GM18508 (cell line): ENCODE results near the gene TMEM114.
"Not testable (repeated sequence)": the region's sequence is repeated elsewhere in the genome, so short reads cannot be mapped to it uniquely, and the experiment has no call there.

ENCODE experiments used
- ATAC-seq: cut with Tn5 transposase; IDR thresholded peaks from one replicate; pipeline ENCODE4 v1.9.1; 2021; ENCODE audit warnings: moderate number of reproducible peaks; ENCODE audit not compliant: insufficient read depth, unreplicated experiment

TMEM114 gene

DNA sequence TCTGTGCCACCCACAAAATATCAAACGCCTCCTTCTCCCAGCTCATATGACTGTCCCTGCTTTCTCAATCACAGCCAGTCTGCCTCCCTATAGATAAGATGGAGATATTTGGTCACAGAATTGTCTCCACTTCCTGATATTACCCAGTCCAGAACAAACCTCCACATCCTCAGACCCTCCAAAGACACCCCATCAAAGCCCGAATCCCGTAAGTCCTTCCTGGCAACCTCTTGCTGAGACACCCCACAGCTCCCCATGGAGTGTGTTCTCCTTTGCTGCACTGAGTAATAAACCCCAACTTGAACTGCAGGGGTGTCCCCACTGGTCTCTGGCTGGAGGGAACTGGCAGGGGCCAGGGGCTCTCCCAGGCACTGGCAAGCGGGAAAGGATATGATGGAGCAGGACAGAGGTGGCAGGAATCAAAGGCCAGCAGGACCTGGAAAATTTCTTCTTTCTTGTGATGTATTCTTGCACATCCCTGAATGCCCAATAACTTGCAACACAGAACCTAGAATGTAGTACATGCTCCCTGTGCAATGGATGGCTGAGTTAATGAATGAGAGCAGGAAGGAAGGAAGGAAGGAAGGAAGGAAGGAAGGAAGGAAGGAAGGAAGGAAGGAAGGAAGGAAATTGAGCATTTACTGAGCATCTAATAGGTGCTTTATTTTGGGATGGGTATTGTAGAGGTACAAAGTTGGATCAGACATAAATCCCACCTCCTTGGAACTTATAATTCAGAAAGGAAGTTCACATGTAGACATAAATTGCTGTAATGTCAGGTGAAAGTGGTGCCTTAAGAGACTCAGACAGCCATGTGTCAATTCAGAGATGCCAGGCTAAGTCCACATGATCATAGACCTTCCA lies 13.9 kb downstream of the TMEM114 start:
- ATAC-seq, result no peak

DNA sequence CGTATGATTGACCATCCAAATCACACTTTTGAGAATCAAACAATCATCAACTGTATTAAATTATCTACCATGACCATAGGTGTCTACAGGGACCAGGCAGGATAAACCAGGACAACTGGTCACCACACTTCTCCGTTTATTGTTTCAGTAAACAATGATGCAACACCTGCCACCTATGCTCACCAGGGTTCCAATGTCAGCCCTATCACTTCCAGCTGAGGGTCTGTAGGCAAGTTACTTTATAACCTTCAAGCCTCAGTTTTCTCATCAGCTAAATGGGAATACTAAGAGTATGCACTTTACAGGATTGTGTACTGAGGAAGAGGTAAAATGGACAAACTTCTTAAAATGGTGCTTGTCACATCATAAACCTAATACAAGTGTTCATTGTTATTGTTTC lies 14.9 kb downstream of the TMEM114 start:
- no peak for ATAC-seq

DNA sequence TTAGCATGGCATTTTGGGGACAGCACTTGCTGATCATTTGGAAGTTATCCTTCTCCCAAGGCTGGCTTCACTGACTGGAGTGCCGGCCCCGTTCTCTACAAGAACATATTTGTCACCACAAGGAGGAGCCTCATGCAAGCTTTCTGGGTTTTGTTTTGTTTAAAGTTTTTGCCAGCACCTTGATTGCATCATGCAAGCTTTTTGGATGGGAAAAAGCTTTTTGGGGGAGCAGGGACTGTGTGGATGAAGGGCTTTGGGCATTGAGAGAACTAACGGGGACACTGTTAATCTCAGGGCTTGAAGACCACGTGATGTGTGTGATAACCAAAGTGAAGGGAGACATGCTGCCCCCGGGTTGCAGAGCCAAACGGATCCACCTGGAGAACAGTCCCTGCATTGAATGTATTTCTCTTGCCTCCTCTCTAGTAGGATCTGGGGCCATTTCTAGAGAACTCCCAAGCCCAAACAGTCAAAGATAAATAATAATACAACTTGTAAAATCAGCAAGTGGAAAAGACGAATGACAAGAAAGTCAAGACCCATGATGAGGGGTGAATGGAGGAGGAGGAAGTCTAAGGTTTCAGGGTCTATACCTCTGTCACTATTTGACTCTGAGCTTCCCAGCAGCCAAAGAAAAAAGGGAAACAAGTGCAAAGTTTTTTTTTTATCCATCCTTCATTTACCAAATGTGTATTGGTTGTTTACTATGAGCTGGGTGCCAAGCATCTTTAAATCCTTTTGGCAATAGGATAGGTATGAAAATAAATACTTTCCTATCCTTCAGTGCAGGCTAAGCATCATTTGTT lies 17.2 kb downstream of the TMEM114 start:
- ATAC-seq, result no peak

DNA sequence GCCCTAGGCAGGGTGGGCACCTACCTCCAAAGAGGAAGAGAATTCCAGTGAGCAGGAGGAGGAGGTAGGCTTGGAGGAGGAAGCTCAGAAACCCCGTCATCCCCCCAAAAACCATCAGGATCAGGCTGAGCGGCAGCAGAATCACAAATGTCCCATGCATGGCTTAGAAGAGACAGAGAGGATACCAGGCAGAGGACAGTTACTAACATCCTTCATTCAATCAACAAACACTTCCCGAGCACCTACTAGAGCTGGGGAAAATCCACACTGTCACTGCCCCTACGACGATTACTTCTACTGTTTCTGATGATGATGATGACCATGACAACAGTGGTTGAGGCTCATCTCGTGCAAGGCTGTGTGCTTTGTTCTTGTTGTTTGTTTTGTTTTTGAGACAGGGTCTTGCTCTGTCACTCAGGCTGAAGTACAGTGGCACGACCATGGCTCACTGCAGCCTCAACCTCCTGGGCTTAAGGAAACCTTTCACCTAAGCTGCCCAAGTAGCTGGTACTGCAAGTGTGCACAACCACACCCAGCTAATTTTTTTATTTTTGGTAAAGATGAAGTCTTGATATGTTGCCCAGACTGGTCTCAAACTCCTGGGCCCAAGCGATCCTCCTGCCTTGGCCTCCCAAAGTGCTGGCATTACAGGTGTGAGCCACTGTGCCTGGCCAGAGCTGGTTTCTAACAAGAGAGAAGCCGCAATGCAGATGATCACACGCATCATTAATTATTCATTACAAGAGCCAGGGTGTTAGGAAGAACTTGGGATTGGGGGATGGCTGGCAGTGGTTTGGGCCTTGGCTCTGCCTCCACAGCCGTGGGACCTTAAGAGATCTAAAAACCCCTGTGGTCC lies 18.0 kb downstream of the TMEM114 start:
- no peak for ATAC-seq

DNA sequence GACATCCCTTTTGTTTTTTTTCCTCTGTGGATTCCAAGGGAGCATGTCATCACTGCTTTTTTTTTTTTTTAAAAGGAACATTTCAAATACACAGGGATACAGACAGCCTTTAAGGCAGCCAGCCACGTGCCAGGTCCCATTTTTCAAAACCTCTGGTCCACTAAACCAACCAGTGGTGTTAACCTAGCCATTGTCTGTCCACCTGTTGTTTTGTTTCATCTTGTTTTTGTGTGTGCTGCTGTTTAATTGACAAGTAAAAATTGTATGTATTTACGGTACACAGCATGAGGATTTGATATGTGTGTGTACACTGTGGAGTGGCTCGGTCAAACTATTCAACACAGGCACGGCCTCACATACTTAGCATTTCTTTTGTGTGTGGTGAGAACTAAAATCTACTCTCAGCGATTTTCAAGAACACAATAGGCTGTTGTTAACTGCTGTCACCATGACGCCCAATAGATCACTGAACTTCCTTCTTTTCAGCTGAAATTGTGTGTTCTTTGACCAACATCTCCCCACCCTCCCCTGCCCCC lies 19.2 kb downstream of the TMEM114 start:
- no peak for ATAC-seq

DNA sequence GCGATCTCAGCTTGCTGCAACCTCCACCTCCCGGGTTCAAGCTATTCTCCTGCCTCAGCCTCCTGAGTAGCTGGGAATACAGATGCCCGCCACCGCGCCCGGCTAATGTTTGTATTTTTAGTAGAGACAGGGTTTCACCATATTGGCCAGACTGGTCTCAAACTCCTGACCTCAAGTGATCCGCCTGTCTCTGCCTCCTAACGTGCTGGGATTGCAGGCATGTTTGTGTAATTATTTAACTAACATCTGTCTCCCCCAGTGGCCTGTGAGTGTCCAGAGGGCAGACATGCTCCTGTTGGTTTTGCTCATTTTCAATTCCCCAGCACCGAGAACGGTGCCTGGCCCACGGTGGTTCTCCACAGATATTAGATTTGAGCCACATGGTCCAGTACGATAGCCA lies 19.9 kb downstream of the TMEM114 start:
- ATAC-seq, result not testable (repeated sequence)

DNA sequence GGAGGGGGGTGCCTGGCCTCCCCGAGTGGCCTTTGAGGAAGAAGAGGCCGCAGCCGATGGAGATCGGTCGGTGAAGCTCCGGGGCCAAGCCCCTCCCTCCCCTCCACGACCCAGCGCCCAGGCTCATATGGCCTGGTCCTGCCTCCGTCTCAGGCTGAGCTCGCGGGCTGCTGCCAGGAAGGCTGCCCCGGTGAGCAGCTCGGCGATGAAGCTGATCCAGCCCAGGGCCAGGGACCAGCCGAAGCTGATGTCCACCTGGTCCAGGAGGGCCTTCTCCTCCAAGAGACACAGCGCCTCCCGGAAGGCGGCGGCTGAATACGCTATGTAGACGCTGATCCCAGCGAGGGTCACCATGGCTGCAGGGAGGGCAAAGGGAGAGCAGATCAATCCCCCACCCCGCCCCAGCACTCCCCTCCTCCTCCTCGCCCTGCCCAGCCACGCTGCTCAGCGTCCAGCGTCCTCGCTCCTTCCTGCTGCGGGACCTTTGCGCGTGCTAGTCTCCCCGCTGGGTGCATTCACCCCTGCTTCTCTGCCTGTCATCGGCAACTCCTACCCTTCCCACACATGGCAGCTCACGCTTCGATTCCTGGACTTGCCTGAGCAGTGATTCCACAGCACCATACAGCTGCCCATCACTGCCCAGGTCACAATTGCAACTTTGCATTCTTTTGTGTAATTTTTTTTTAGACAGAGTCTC lies 20.5 kb downstream of the TMEM114 start:
- ATAC-seq, result no peak

DNA sequence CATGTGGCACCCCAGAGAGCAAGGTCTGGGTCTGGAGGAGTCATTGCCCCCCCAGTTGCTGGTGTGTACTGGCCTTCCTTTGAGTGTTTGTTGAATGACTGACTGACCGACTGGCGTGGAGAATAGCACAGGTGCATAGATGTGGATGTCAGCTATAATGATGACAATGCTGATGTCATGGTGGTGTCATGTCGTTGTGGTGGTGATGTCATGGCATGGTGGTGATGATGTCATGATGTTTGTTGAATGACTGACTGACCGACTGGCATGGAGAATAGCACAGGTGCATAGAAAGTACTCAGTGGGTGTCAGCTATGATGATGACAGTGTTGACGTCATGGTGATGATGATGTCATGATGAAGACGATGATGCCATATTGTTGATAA lies 22.1 kb downstream of the TMEM114 start:
- ATAC-seq, result no peak

DNA sequence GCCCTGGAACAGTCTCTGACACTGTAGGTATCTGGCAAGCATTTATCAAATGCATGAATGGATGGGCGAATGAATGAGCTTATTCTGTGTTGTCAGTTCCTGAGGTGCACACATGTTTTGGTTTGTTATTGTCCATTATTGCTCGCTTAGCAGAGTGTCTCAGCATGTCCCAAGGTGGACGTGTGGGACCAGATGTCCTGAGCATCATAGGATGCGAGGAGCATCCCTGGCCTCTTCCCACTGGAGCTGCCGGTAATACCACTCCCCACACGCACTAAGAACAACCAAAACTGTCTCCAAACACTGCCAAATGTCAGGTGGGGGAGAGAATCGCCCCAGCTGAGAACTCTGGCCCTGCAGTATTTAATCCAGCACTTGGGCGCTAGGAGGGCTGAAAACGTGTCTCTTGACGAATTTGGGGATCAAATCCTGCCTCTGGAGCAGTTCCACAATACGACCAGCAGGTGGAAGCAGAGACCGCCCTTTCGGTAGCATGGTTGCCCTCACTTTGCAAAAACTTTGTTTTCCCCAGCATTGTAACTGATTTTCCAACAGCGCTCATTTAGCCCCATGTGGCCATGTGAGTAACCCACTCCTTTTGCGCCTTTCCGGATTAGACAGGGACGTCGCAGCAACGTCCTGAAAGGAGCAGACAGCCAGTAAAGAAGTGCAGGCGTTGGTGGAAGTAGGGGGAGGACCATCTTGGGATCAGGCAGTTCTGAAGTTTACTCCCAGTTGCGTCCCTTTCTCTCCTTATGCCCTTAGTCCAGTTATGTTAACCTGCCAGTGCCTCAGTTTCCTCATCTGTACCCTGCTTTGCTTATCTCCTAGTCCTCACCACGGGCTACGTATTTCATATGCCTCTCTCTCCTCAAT lies 22.7 kb downstream of the TMEM114 start:
- peak; percentile 96 for ATAC-seq

DNA sequence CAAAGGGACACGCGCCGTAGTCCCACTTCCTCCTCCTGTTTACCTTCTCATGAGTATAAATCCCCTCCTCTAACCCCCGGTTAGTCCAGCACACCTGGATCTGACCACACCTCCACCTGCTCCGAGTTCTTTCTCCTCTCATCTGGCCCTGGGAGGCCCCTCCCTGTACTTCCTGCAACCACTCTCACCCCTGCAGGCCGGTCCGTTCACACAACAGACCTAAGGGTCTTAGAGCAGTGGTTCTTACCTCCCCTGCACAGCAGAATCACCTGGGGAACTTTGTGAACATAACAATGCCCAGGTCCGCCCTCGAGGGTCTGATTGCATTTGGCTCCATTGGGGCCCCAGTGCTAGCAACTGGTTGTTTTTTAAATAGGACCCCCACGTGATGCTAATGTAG lies 24.8 kb downstream of the TMEM114 start:
- no peak for ATAC-seq

DNA sequence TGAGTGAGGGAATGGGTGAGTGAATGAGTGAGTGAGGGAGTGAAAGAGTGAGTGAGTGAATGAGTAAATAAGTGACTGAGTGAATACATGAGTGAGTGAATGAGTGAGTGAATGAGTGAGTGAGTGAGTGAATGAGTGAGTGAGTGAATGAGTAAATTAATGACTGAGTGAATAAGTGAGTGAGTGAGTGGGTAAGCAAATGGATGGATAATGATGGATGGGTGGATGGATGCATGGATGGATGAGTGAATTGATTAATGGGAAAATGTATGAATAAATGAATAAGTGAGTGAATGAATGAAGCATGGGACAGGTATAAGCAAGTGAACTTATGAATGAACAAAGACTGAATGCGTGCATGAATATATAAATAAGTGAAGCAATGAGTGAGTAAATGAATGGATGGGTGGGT lies 25.4 kb downstream of the TMEM114 start:
- no peak for ATAC-seq

DNA sequence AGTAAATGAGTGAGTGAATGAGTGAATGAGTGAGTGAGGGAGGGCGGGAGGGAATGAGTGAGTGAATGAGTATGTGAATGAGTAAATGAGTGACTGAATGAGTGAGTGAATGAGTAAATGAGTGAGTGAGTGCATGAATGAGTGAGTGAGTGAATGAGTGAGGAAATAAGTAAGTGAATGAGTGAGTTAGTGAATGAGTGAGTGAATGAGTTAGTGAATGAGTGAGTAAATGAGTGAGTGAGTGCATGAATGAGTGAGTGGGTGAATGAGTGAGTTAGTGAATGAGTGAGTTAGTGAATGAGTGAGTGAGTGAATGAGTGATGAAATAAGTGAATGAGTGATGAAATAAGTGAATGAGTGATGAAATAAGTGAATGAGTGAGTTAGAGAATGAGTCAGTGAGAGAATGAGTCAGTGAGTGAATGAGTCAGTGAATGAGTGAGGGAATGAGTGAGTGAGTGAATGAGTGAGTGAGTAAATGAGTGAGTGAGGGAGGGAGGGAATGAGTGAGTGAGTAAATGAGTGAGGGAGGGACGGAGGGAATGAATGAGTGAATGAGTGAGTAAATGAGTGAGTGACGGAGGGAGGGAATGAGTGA lies 26.3 kb downstream of the TMEM114 start:
- not testable (repeated sequence) for ATAC-seq

DNA sequence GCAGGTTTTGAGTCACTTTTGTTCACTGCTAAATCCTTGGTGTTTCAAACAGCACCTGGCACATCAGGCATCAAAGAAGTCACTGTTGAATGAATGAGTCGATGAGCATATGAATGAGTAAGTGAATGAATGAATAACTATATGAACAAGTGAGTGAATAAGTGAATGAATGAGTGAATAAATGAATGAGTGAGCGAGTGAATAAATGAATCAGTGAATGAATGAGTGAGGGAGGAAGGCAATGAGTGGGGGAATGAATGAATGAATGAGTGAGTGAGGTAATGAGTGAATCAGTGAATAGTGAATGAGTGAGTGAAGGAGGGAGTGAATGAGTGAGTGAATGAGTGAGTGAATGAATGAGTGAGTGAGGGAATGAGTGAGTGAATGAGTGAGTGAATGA lies 28.8 kb downstream of the TMEM114 start:
- ATAC-seq, result no peak

DNA sequence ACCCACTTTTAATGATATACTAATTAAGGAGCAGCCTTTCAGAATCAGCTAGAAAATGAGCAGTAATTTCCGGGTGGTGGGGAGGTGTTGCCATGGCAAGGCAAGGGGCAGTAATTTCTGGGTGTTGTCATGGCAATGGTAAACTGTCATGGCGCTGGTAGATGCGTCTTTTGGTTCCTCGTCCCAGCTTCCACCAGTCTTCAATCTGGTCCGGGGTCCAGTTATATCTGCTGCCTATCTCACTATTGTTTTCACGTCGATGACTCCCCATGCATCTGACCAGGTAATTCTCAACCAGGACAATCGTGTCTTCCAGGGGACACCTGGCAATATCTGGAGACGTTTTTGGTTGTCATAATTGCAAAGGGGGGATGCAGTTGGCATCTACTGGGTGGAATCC lies 34.9 kb downstream of the TMEM114 start:
- ATAC-seq, result no peak

DNA sequence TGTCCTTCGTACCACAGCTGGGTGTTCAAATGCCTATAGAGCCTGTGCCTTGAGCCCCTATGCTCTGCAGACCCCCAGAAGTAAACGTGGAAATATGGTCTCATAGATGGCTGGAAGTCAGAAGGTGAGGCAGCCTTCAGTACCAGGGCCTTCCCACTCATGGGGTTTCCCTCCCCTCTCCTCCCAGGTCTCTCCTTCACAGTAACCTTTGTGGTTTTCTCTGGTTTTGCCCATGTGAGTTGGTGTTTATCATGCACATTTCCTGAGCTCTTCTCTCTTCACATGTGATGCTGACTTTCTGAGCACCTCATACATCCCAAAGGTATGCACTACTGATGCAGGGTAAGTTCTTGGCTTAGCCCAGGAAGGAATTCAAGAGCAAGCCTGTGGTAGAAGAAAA lies 35.4 kb downstream of the TMEM114 start:
- no peak for ATAC-seq

DNA sequence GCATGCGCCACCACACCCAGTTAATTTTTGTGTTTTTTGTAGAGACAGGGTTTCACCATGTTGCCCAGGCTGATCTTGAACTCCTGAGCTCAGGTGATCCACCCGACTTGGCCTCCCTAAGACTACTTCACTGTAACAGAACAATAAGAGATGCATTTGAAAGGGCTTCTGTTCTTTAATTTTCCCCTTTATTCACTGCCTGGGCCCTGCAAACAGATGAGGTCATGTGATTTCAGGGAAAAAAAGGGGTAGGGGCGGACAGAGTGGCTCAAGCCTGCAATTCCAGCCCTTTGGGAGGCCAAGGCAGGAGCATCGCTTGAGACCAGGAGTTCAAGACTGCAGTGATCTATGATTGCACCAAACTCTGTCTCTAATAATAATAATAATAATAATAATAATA lies 36.3 kb downstream of the TMEM114 start:
- ATAC-seq, result no peak

DNA sequence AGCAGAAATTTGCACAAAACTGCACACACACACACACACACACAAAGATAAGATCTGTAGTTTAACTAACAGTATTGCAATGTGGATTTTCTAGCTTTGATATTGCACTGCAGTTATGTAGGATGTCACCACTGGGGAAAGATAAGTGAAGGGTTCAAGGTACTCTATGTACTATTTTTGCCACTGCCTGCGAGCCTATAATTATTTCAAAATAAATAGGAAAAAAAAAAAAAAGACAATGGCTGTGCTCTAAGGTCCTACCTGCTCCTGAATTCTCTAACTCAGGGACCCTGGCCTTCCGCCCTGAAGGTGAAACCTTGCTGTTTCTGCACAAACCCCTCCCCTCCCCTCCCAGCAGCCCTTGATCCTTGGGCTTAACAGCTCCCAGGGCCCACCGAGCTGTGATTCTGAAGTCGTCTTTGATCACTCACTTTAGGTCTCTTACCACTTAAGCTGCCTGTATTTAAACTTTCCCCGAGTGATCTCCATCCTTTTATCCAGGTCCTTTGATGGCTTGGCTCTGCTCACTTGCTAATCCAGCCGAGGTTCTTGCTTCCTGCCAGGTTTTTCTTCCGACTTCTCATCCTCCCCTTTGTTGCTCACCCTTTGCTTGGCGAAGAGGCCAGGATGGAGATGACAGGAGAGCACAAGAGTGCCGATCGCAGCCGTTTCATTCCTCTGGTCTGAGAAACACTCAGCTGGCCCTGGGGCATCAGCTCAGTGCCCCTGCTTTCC lies 37.7 kb downstream of the TMEM114 start:
- ATAC-seq, result no peak
